ENCODE results near the gene KCNJ15. TPM values are rescaled to one million over a fixed set of nuclear protein-coding genes. Genes with fewer than 3 reads are reported as not detected.

KCNJ15 gene
- total RNA-seq, 3 donors from 2014 or later, result 0.80 to 6.9 (median 0.98) TPM

DNA sequence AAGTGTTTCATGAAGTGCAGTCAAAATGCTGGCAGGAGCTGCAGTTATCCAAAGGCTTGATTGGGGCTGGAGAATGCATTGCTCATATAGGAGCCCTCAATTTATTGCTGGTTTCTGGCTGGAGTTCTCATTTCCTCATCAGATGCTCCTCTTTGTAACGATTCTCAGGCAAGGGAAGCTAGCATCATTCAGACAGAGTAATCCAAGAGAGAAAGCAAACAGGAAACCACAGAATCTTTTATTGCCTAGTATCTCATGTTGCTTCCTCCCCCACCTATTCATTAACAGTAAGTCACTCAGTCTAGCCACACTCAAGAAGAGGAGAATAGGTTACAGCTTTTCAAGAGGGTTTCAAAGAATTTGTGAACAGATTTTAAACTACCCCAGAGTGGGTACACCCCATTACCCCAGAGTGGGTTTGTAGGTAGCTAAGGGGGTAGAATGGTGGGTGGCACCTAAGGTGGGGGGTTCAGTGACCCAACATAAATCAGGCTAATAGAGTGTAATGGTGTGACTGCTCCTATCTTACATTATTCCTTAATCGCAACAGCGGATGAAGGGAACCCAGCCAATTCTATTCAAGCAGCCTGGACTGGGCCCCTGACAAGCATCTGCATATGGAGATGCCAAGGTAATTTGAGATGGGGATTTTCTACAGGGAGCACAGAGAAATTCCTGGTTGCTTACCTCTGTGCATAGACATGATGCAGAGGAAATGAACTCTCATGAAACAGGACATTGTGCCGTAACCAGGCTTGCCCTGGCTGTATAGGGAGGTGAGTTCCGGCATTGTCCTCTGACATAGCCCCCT lies 67.1 kb downstream of the KCNJ15 start:
- TF ChIP-seq POLR2A (IDR thresholded peaks at IDR 0.05) (no peak), POLR2AphosphoS5 (IDR thresholded peaks at IDR 0.05) (no peak)
- TF ChIP-seq, protein P1, sequence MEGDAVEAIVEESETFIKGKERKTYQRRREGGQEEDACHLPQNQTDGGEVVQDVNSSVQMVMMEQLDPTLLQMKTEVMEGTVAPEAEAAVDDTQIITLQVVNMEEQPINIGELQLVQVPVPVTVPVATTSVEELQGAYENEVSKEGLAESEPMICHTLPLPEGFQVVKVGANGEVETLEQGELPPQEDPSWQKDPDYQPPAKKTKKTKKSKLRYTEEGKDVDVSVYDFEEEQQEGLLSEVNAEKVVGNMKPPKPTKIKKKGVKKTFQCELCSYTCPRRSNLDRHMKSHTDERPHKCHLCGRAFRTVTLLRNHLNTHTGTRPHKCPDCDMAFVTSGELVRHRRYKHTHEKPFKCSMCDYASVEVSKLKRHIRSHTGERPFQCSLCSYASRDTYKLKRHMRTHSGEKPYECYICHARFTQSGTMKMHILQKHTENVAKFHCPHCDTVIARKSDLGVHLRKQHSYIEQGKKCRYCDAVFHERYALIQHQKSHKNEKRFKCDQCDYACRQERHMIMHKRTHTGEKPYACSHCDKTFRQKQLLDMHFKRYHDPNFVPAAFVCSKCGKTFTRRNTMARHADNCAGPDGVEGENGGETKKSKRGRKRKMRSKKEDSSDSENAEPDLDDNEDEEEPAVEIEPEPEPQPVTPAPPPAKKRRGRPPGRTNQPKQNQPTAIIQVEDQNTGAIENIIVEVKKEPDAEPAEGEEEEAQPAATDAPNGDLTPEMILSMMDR (IDR thresholded peaks at IDR 0.05), result no peak
- H3K27me3 ChIP-seq, result no peaks in the 10 kb centered on the region
- no peak overlapping the region for H3K4me3 ChIP-seq
- peak overlapping the region in 1 of 2 donors; percentile 32 for H3K27ac ChIP-seq
- intact Hi-C loops (cut with DNase I; ENCODE audit: low total_unique reads), result no loop called here
- H3K9me3 ChIP-seq, result no peaks in the 10 kb centered on the region
- H3K4me1 ChIP-seq, result no peaks in the 10 kb centered on the region
- H3K36me3 ChIP-seq, result no peaks in the 10 kb centered on the region
- DNase-seq (ENCODE audit: low spot score in 2 of 2), result no peak

DNA sequence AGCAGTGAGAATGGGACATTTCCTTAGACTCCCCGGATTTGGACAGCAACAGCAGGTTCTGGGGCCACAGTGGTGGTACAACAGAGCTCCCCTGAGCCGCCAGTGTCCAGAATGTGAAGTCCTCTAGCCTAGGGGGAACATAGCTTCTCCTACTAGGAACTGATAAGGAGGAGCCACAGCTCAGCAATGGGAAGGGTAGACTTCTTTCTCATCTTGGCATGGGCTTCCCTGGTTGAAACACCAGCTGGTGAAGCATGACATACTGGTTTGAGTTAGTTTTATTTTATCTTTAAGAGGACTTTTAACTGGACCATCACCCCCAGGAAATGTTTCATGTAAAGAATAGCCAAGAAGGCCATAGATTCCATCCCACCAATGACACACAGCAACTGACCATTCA lies 68.4 kb downstream of the KCNJ15 start:
- no peak for TF ChIP-seq POLR2A (IDR thresholded peaks at IDR 0.05)
- TF ChIP-seq, protein P1 (IDR thresholded peaks at IDR 0.05), result no peak
- TF ChIP-seq POLR2AphosphoS5 (IDR thresholded peaks at IDR 0.05), result no peak
- H3K4me1 ChIP-seq, result no peaks in the 10 kb centered on the region
- DNase-seq (ENCODE audit: low spot score in 2 of 2), result no peak
- no peaks in the 10 kb centered on the region for H3K36me3 ChIP-seq
- no peak overlapping the region for H3K4me3 ChIP-seq
- H3K27ac ChIP-seq, result no peak overlapping the region
- intact Hi-C loops (cut with DNase I; ENCODE audit: low total_unique reads), result no loop called here
- no peaks in the 10 kb centered on the region for H3K9me3 ChIP-seq
- no peaks in the 10 kb centered on the region for H3K27me3 ChIP-seq

DNA sequence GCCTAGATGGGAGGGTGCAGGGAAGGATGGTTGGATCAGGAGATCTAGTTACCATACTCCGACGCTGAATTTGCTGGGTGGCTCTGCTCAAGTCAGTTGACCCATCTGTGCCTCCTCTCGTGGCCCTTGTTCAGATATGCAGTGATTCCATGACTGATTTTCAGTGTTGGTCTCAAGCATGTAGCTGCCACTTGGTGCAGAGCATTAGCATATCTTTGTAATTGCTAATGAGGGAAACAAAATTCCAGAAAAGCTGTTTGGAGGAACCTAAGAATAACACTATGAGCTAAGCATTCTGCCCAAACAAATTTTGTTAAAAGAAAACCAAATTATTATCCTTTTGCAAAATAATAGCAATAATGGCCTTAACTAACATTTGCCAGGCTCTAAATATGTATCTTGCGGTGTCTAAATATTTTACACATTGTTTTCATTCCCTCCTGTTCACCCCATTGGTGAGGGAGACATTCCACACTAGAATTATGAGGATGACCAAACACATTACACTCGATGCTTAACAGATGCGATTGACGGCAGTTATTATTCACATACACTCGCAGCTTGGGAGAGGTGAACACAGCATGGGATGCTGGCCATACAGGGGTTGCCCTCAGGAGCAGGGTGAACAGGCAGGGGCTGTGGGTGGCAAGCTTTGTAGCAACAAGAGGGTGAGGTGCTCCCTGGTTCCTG lies 69.1 kb downstream of the KCNJ15 start:
- no peaks in the 10 kb centered on the region for H3K27me3 ChIP-seq
- no peak for TF ChIP-seq POLR2A (IDR thresholded peaks at IDR 0.05)
- TF ChIP-seq POLR2AphosphoS5 (IDR thresholded peaks at IDR 0.05), result no peak
- TF ChIP-seq, protein P1 (IDR thresholded peaks at IDR 0.05), result no peak
- H3K27ac ChIP-seq, result no peak overlapping the region
- no peaks in the 10 kb centered on the region for H3K4me1 ChIP-seq
- intact Hi-C loops (cut with DNase I; ENCODE audit: low total_unique reads), result no loop called here
- no peak overlapping the region for H3K4me3 ChIP-seq
- H3K36me3 ChIP-seq, result no peaks in the 10 kb centered on the region
- DNase-seq (ENCODE audit: low spot score in 2 of 2), result no peak
- no peaks in the 10 kb centered on the region for H3K9me3 ChIP-seq

DNA sequence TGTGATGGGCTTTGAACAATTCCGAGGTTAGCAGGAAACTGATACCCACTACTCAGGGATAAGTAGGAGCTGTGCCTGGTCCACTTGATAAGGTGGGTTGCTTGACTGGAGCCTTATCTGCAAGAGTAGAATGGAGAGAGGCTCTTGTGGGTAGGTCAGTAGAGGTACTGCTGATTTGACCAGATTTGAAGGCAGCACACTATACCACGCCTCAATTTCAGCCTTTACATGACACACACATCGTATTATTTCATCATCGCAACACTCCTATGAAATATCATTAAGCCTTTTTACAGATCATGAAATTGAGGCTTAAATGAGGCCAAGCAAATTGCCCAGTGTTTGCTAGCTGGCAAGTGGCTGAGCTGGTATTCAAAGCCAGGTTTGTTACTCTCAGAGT lies 69.6 kb downstream of the KCNJ15 start:
- TF ChIP-seq POLR2AphosphoS5 (IDR thresholded peaks at IDR 0.05) (no peak), POLR2A (IDR thresholded peaks at IDR 0.05) (no peak)
- TF ChIP-seq, protein P1 (IDR thresholded peaks at IDR 0.05), result no peak
- no peaks in the 10 kb centered on the region for H3K4me1 ChIP-seq
- no peaks in the 10 kb centered on the region for H3K27me3 ChIP-seq
- no peak overlapping the region for H3K27ac ChIP-seq
- no peak for DNase-seq (ENCODE audit: low spot score in 2 of 2)
- no peaks in the 10 kb centered on the region for H3K36me3 ChIP-seq
- H3K4me3 ChIP-seq, result no peak overlapping the region
- intact Hi-C loops (cut with DNase I; ENCODE audit: low total_unique reads), result no loop called here
- no peaks in the 10 kb centered on the region for H3K9me3 ChIP-seq

DNA sequence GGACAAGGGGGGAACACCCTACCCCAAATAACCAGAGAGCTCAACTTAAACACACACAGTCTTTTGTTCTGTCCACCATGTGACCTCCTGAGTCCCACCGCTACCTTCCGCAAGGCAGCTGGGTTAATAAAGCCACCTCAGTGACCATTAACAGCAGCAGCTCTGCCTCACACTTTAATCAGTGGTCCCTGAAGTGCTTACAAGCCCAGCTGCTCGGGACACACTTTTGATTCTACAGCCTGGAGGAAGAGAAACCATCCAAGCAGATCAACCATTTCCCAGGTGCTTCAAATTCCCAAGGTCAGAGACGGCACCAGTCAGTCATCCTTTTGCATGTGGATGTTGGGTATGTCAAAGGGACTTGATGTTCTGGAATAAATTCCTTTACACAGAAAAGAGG lies 70.1 kb downstream of the KCNJ15 start:
- H3K27me3 ChIP-seq, result no peaks in the 10 kb centered on the region
- H3K4me1 ChIP-seq, result no peaks in the 10 kb centered on the region
- DNase-seq (ENCODE audit: low spot score in 2 of 2), result no peak
- H3K36me3 ChIP-seq, result no peaks in the 10 kb centered on the region
- no peak for TF ChIP-seq POLR2AphosphoS5 (IDR thresholded peaks at IDR 0.05)
- TF ChIP-seq, protein P1 (IDR thresholded peaks at IDR 0.05), result no peak
- no peak for TF ChIP-seq POLR2A (IDR thresholded peaks at IDR 0.05)
- no peak overlapping the region for H3K27ac ChIP-seq
- H3K4me3 ChIP-seq, result no peak overlapping the region
- intact Hi-C loops (cut with DNase I; ENCODE audit: low total_unique reads), result no loop called here
- no peaks in the 10 kb centered on the region for H3K9me3 ChIP-seq
